Measurements from ENCODE around the gene GNAO1. TPM values are rescaled to one million over a fixed set of nuclear protein-coding genes. Genes with fewer than 3 reads are reported as not detected.

GNAO1 gene
- total and polyA plus RNA-seq, 2 of the 13 experiments (the other 11 are each of a cell fraction or from before 2014, with no cell fraction given), result not detected

GRCh38 chr16:56297684-56298083 lies 106.4 kb downstream of the GNAO1 start:
- Histone ChIP-seq H3K27me3 (ENCODE audit: control insufficient read depth in 1 of 2, insufficient read depth in 2 of 2, low read length in 2 of 2) (peaks cover 1 to 12% of the 10 kb centered on the region in 2 experiments; a peak in 3 of 5 replicates), H3K79me2 (ENCODE audit: insufficient read depth, low read length) (no peaks in the 10 kb centered on the region), H3K4me3 (replicated peaks in 1 of 3; ENCODE audit: insufficient read depth in 1 of 3, low read depth in 2 of 3, low read length in 3 of 3) (no peak overlapping the region), H3K4me2 (ENCODE audit: low read depth, low read length) (no peak overlapping the region), H2AFZ (ENCODE audit: low read length) (no peak overlapping the region), H4K20me1 (ENCODE audit: insufficient read depth, low read length) (no peaks in the 10 kb centered on the region), H3K27ac (ENCODE audit: extremely low read length, insufficient read depth, low read length) (no peak overlapping the region), H3K9me3 (ENCODE audit: low read length) (no peaks in the 10 kb centered on the region), H3K9ac (ENCODE audit: insufficient read depth, low read depth, low read length) (no peak overlapping the region), H3K36me3 (replicated peaks in 1 of 2; ENCODE audit: control insufficient read depth in 1 of 2, insufficient read depth in 2 of 2, low read length in 2 of 2) (no peaks in the 10 kb centered on the region), H3K4me1 (ENCODE audit: insufficient read depth, low read length) (no peaks in the 10 kb centered on the region)
- no peak for DNase-seq (ENCODE audit: low spot score)
- BruUV-seq (replicated peaks), result no TSS peak
- ATAC-seq, result no peak
- POLR2A ChIA-PET, result no interaction called here
- 51% methylated on average over 7 of the region's 7 CpGs for WGBS (ENCODE audit: low lambda C conversion rate)
- in situ Hi-C loops (cut with HindIII; ENCODE audit: extremely low pct_ligation_motif_present, low pct_unique_long_range_greater_than_20kb), result loop anchor here (10.0 kb wide), 1 partner anchor 57 kb away; no protein-coding TSS in a partner anchor
- intact Hi-C loops (cut with micrococcal nuclease; ENCODE audit: unreplicated experiment), result loop anchor here (5.0 kb wide), 1 partner anchor 925 kb away; no protein-coding TSS in a partner anchor
- TF ChIP-seq ZNF281 (CRISPR knock-in tag; IDR thresholded peaks at IDR 0.05; ENCODE audit: borderline replicate concordance) (no peak), ZNF331 (CRISPR knock-in tag; IDR thresholded peaks at IDR 0.05) (no peak), ZNF33B (CRISPR knock-in tag; IDR thresholded peaks at IDR 0.05) (no peak), ZNF142 (CRISPR knock-in tag; IDR thresholded peaks at IDR 0.05) (no peak), ZNF513 (CRISPR knock-in tag; conservative IDR thresholded peaks at IDR 0.05) (no peak)
- CTCF ChIA-PET (ENCODE audit: low intra/inter-chr PET ratio, low total read pairs), result no interaction called here
- FAIRE-seq, result no peak

All from HepG2 (cell line).